ENCODE measurements around the gene CACNB4.
A peak's percentile ranks its signal among the peaks of the same experiment; 100 is the strongest.

The CACNB4 gene

GRCh38 chr2:151827564-151828142 lies 271.2 kb downstream of the CACNB4 start:
- no CpG with 5 or more reads among the region's 38 CpGs for WGBS (ENCODE audit: insufficient coverage, insufficient read length)
- no peaks in the 10 kb centered on the region for H3K9me3 ChIP-seq (ENCODE audit: control insufficient read depth, insufficient read depth, low read length)
- H3K36me3 ChIP-seq (ENCODE audit: control insufficient read depth, insufficient read depth, low read length), result no peaks in the 10 kb centered on the region
- H3K4me3 ChIP-seq (ENCODE audit: low read length), result peak overlapping the region; percentile 85
- no peaks in the 10 kb centered on the region for H3K4me1 ChIP-seq (ENCODE audit: control insufficient read depth, insufficient read depth, low read length)
- no peak for DNase-seq (ENCODE audit: low read depth, low spot score)
- H3K27me3 ChIP-seq (ENCODE audit: control insufficient read depth, insufficient read depth, low read length), result no peaks in the 10 kb centered on the region
- H3K27ac ChIP-seq (ENCODE audit: low read length), result no peak overlapping the region

DNA sequence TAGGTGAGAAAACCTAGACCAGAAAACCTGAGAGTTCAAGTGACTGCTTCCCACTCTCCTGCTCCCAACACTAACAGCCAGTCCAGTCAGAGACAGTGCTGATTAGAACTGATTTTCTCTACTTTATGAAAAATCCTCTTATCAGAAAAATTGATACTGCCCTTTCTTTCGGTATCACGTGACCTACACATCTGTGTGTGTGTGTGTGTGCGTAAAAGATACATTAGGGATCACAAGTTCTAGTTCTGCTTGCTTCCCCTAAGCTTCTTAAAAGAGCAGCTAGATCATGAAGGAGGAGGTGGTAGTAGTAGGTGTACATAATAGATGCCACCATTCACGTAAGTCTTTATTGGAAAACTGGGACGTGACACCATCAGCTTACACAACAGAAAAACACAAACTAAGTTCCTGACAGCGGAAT lies 272.1 kb downstream of the CACNB4 start:
- H3K4me3 ChIP-seq (ENCODE audit: low read length), result no peak overlapping the region; the same call in 1 of the 2 replicates
- H3K36me3 ChIP-seq (ENCODE audit: control insufficient read depth, insufficient read depth, low read length), result no peaks in the 10 kb centered on the region
- DNase-seq (ENCODE audit: low read depth, low spot score), result no peak
- no peaks in the 10 kb centered on the region for H3K9me3 ChIP-seq (ENCODE audit: control insufficient read depth, insufficient read depth, low read length)
- no peak overlapping the region for H3K27ac ChIP-seq (ENCODE audit: low read length)
- H3K27me3 ChIP-seq (ENCODE audit: control insufficient read depth, insufficient read depth, low read length), result no peaks in the 10 kb centered on the region
- WGBS (ENCODE audit: insufficient coverage, insufficient read length), result no CpG with 5 or more reads among the region's 6 CpGs
- H3K4me1 ChIP-seq (ENCODE audit: control insufficient read depth, insufficient read depth, low read length), result no peaks in the 10 kb centered on the region

DNA sequence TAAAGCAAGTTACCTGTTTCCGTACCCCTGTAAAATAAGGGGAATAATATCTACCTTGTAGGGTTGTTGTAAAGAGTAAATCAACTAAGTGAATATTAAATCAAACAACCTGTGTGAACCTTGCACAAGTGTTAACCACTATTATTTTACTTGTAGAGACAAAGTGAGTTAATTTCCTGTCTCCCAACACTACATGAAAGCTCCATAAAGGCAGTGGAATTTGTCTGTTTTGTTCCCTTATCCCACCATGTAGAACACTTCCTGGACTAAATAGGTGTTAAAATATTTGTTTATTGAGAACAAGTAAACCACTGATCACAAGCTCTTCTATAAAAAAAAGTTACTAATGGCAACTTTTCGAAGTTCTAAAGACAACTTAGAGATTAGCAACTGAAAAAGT lies 274.0 kb downstream of the CACNB4 start:
- H3K27me3 ChIP-seq (ENCODE audit: control insufficient read depth, insufficient read depth, low read length), result no peaks in the 10 kb centered on the region
- no peak overlapping the region for H3K27ac ChIP-seq (ENCODE audit: low read length)
- no peaks in the 10 kb centered on the region for H3K36me3 ChIP-seq (ENCODE audit: control insufficient read depth, insufficient read depth, low read length)
- no peaks in the 10 kb centered on the region for H3K4me1 ChIP-seq (ENCODE audit: control insufficient read depth, insufficient read depth, low read length)
- no CpG with 5 or more reads among the region's 2 CpGs for WGBS (ENCODE audit: insufficient coverage, insufficient read length)
- no peak overlapping the region for H3K4me3 ChIP-seq (ENCODE audit: low read length)
- DNase-seq (ENCODE audit: low read depth, low spot score), result no peak
- no peaks in the 10 kb centered on the region for H3K9me3 ChIP-seq (ENCODE audit: control insufficient read depth, insufficient read depth, low read length)

GRCh38 chr2:151823651-151824050 lies 275.2 kb downstream of the CACNB4 start:
- Histone ChIP-seq H3K4me3 (ENCODE audit: low read length) (no peak overlapping the region), H3K27ac (ENCODE audit: low read length) (no peak overlapping the region)

GRCh38 chr2:151819920-151820319 lies 278.9 kb downstream of the CACNB4 start:
- Histone ChIP-seq H3K36me3 (ENCODE audit: control insufficient read depth, insufficient read depth, low read length) (no peaks in the 10 kb centered on the region), H3K4me1 (ENCODE audit: control insufficient read depth, insufficient read depth, low read length) (no peaks in the 10 kb centered on the region), H3K9me3 (ENCODE audit: control insufficient read depth, insufficient read depth, low read length) (no peaks in the 10 kb centered on the region), H3K4me3 (ENCODE audit: low read length) (no peak overlapping the region), H3K27ac (ENCODE audit: low read length) (no peak overlapping the region), H3K27me3 (ENCODE audit: control insufficient read depth, insufficient read depth, low read length) (no peaks in the 10 kb centered on the region)
- WGBS (ENCODE audit: insufficient coverage, insufficient read length), result no CpG with 5 or more reads among the region's 2 CpGs
- no peak for DNase-seq (ENCODE audit: low read depth, low spot score)

More at GRCh38 chr2:151823651-151824050, 275.2 kb downstream of the CACNB4 start:
- Histone ChIP-seq H3K4me1 (ENCODE audit: control insufficient read depth, insufficient read depth, low read length) (no peaks in the 10 kb centered on the region), H3K27me3 (ENCODE audit: control insufficient read depth, insufficient read depth, low read length) (no peaks in the 10 kb centered on the region), H3K36me3 (ENCODE audit: control insufficient read depth, insufficient read depth, low read length) (no peaks in the 10 kb centered on the region), H3K9me3 (ENCODE audit: control insufficient read depth, insufficient read depth, low read length) (no peaks in the 10 kb centered on the region)
- no peak for DNase-seq (ENCODE audit: low read depth, low spot score)
- WGBS (ENCODE audit: insufficient coverage, insufficient read length), result no CpG with 5 or more reads among the region's 6 CpGs

DNA sequence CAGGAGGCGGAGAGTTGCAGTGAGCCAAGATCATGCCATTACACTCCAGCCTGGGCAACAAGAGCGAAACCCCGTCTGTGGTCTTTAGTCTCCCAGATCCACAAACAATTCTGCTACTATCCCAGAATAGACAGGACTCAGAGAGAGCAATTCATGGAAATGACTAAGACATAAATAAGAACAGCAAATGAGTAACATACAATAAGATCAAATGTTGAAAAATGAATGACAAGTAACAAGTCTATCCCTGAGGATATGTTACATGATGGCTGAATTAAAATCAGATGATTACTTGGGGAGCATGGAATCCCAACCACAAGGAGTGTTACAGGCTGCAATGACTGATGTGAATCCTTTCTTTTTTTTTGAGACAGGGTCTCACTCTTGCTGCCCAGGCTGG lies 280.9 kb downstream of the CACNB4 start:
- no peaks in the 10 kb centered on the region for H3K4me1 ChIP-seq (ENCODE audit: control insufficient read depth, insufficient read depth, low read length)
- H3K4me3 ChIP-seq (ENCODE audit: low read length), result no peak overlapping the region
- WGBS (ENCODE audit: insufficient coverage, insufficient read length), result no CpG with 5 or more reads among the region's 3 CpGs
- no peaks in the 10 kb centered on the region for H3K36me3 ChIP-seq (ENCODE audit: control insufficient read depth, insufficient read depth, low read length)
- DNase-seq (ENCODE audit: low read depth, low spot score), result no peak
- H3K27ac ChIP-seq (ENCODE audit: low read length), result no peak overlapping the region
- no peaks in the 10 kb centered on the region for H3K27me3 ChIP-seq (ENCODE audit: control insufficient read depth, insufficient read depth, low read length)
- no peaks in the 10 kb centered on the region for H3K9me3 ChIP-seq (ENCODE audit: control insufficient read depth, insufficient read depth, low read length)

GRCh38 chr2:151816843-151817242 lies 282.0 kb downstream of the CACNB4 start:
- H3K27ac ChIP-seq (ENCODE audit: low read length), result no peak overlapping the region
- no peak overlapping the region for H3K4me3 ChIP-seq (ENCODE audit: low read length)
- H3K36me3 ChIP-seq (ENCODE audit: control insufficient read depth, insufficient read depth, low read length), result no peaks in the 10 kb centered on the region
- no peaks in the 10 kb centered on the region for H3K27me3 ChIP-seq (ENCODE audit: control insufficient read depth, insufficient read depth, low read length)
- DNase-seq (ENCODE audit: low read depth, low spot score), result no peak
- no peaks in the 10 kb centered on the region for H3K9me3 ChIP-seq (ENCODE audit: control insufficient read depth, insufficient read depth, low read length)
- H3K4me1 ChIP-seq (ENCODE audit: control insufficient read depth, insufficient read depth, low read length), result no peaks in the 10 kb centered on the region
- no CpG with 5 or more reads among the region's 2 CpGs for WGBS (ENCODE audit: insufficient coverage, insufficient read length)

- Histone ChIP-seq H3K36me3 (ENCODE audit: control insufficient read depth, insufficient read depth, low read length) (no peaks in the 10 kb centered on the region; the same call in 1 of the 2 replicates), H3K27ac (ENCODE audit: low read length) (no peak overlapping the region), H3K4me1 (ENCODE audit: control insufficient read depth, insufficient read depth, low read length) (no peaks in the 10 kb centered on the region), H3K4me3 (ENCODE audit: low read length) (no peak overlapping the region), H3K27me3 (ENCODE audit: control insufficient read depth, insufficient read depth, low read length) (no peaks in the 10 kb centered on the region), H3K9me3 (ENCODE audit: control insufficient read depth, insufficient read depth, low read length) (no peaks in the 10 kb centered on the region)
- no peak for DNase-seq (ENCODE audit: low read depth, low spot score)
- WGBS (ENCODE audit: insufficient coverage, insufficient read length), result no CpG with 5 or more reads among the region's 9 CpGs
These were observed 282.9 kb downstream of the CACNB4 start for GRCh38 chr2:151815821-151816489.

GRCh38 chr2:151810489-151810888 lies 288.4 kb downstream of the CACNB4 start:
- H3K4me3 ChIP-seq (ENCODE audit: low read length), result no peak overlapping the region
- H3K9me3 ChIP-seq (ENCODE audit: control insufficient read depth, insufficient read depth, low read length), result no peaks in the 10 kb centered on the region
- H3K27ac ChIP-seq (ENCODE audit: low read length), result no peak overlapping the region
- no peaks in the 10 kb centered on the region for H3K27me3 ChIP-seq (ENCODE audit: control insufficient read depth, insufficient read depth, low read length)
- no peaks in the 10 kb centered on the region; the same call in 1 of the 2 replicates for H3K36me3 ChIP-seq (ENCODE audit: control insufficient read depth, insufficient read depth, low read length)
- WGBS (ENCODE audit: insufficient coverage, insufficient read length), result no CpG with 5 or more reads among the region's 1 CpG
- no peaks in the 10 kb centered on the region for H3K4me1 ChIP-seq (ENCODE audit: control insufficient read depth, insufficient read depth, low read length)
- no peak for DNase-seq (ENCODE audit: low read depth, low spot score)

DNA sequence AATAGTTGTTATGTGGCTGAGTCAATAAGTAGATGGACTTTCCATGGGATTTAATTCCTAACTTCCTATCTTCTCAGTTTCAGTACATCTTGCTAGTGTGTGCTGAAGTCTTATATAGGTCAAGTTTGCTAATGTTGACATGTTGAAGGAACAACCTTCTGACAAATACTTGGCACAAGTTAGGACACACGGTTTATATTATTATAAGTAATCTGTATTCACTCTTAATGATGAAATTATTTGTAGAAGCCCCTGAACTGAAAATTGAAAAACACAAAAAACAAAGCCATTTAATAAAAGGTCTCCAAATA lies 289.8 kb downstream of the CACNB4 start:
- WGBS (ENCODE audit: insufficient coverage, insufficient read length), result no CpG with 5 or more reads among the region's 1 CpG
- H3K4me3 ChIP-seq (ENCODE audit: low read length), result no peak overlapping the region
- no peaks in the 10 kb centered on the region; the same call in 1 of the 2 replicates for H3K36me3 ChIP-seq (ENCODE audit: control insufficient read depth, insufficient read depth, low read length)

More for the DNA sequence above, 289.8 kb downstream of the CACNB4 start:
- H3K27ac ChIP-seq (ENCODE audit: low read length), result no peak overlapping the region
- DNase-seq (ENCODE audit: low read depth, low spot score), result no peak
- H3K9me3 ChIP-seq (ENCODE audit: control insufficient read depth, insufficient read depth, low read length), result no peaks in the 10 kb centered on the region
- H3K27me3 ChIP-seq (ENCODE audit: control insufficient read depth, insufficient read depth, low read length), result no peaks in the 10 kb centered on the region
- H3K4me1 ChIP-seq (ENCODE audit: control insufficient read depth, insufficient read depth, low read length), result no peaks in the 10 kb centered on the region

Measured in iPS DF 6.9 (cell line).